ENCODE data around the gene LZTS3. TPM values are rescaled to one million over a fixed set of nuclear protein-coding genes. Genes with fewer than 3 reads are reported as not detected.

Gene LZTS3
- total RNA-seq, 1 donor from 2014 or later, result 14.9 TPM

DNA sequence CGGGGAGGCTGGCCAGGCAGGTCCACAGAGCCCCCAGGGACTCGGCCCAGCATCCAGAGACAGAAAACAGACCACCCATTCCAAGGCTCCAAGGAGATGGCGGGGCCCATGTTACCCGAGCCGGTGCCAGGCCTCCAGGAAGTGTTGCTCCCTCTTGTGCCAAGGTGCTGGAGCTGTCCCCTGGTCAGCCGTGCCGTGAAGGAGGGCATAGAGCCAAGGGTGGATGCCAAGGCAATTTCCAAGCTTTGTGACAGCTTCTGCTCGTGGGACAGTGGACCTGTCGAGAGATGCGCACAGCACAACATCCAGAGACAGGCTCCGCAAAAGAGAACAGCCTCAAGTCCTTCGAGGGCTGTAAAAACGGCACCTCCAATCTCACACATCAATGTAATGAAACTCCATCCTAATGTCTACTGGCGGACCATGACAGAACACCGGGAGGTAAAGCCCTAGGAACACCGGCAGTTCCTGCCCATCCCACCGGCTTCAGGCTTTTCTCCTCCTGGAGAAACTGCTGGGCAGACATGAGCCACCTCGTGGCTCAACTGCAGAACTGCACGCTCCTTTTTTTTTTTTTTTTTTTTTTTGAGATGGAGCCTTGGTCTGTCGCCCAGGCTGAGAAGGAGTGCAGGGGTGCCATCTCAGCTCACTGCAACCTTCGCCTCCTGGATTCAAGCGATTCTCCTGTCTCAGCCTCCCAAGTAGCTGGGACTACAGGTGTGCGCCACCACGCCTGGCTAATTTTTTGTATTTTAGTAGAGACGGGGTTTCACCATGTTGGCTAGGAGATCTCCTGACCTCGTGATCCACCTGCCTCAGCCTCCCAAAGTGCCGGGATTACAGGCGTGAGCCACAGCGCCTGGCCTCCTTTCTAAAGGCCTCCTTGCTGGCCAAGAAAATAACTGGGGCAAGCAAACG, 57.9 kb downstream of the LZTS3 start:
- intact Hi-C loops (cut with DNase I), result loop anchor here (2.0 kb wide), 1 partner anchor 63 kb away; no protein-coding TSS in a partner anchor
- no peak overlapping the region for H3K27ac ChIP-seq
- no peaks in the 10 kb centered on the region for H3K9me3 ChIP-seq
- TF ChIP-seq, protein P1, sequence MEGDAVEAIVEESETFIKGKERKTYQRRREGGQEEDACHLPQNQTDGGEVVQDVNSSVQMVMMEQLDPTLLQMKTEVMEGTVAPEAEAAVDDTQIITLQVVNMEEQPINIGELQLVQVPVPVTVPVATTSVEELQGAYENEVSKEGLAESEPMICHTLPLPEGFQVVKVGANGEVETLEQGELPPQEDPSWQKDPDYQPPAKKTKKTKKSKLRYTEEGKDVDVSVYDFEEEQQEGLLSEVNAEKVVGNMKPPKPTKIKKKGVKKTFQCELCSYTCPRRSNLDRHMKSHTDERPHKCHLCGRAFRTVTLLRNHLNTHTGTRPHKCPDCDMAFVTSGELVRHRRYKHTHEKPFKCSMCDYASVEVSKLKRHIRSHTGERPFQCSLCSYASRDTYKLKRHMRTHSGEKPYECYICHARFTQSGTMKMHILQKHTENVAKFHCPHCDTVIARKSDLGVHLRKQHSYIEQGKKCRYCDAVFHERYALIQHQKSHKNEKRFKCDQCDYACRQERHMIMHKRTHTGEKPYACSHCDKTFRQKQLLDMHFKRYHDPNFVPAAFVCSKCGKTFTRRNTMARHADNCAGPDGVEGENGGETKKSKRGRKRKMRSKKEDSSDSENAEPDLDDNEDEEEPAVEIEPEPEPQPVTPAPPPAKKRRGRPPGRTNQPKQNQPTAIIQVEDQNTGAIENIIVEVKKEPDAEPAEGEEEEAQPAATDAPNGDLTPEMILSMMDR (IDR thresholded peaks at IDR 0.05), result peak in 2 of 3 experiments; percentile 65 to 73
- no peak for DNase-seq (ENCODE audit: low spot score in 2 of 2)
- H3K4me1 ChIP-seq, result peaks cover 0 to 5% of the 10 kb centered on the region in 2 donors
- H3K4me3 ChIP-seq, result no peak overlapping the region
- H3K27me3 ChIP-seq, result no peaks in the 10 kb centered on the region
- H3K36me3 ChIP-seq, result peaks cover 0 to 17% of the 10 kb centered on the region in 2 donors

Other genes starting within 250 kb of the LZTS3 start
- not detected for gene GNRH2, start 129.9 kb downstream of the LZTS3 start, total RNA-seq
- 56.4 TPM for gene MRPS26, start 127.5 kb downstream of the LZTS3 start, total RNA-seq
- gene OXT, start 101.9 kb downstream of the LZTS3 start, total RNA-seq, result not detected
- gene AVP, start 88.8 kb downstream of the LZTS3 start, total RNA-seq, result not detected
- 6.1 TPM for gene FASTKD5, start 13.7 kb downstream of the LZTS3 start, total RNA-seq
- gene UBOX5, start 13.7 kb downstream of the LZTS3 start, total RNA-seq, result 6.8 TPM
- 18.0 TPM for gene DDRGK1, start 31.1 kb upstream of the LZTS3 start, total RNA-seq
- gene ITPA, start 35.9 kb upstream of the LZTS3 start, total RNA-seq, result 111 TPM
- gene SLC4A11, start 65.6 kb upstream of the LZTS3 start, total RNA-seq, result 1.6 TPM
- 10.9 TPM for gene DNAAF9, start 234.1 kb upstream of the LZTS3 start, total RNA-seq

Data from ascending aorta (tissue), 2 donors.